GM12864 (cell line): Measurements from ENCODE around the gene HNRNPUL2.
A peak's percentile ranks its signal among the peaks of the same experiment; 100 is the strongest.

ENCODE experiments used
- DNase-seq: peaks from one replicate; pipeline ENCODE4 v3.0.0-alpha.2; 2011; ENCODE audit warnings: low read depth
- H3K4me3 ChIP-seq: 2 replicates; pipeline ENCODE4 v1.5.1; 2011; ENCODE audit warnings: mild to moderate bottlenecking, low read depth, low read length, control low read depth
- CTCF ChIP-seq: IDR thresholded peaks from 2 replicates; pipeline ENCODE4 v1.5.1; 2011; ENCODE audit warnings: low read depth, mild to moderate bottlenecking, moderate library complexity, low read length, control low read depth, inconsistent platforms; ENCODE audit errors: missing control alignments

HNRNPUL2 gene

GRCh38 chr11:62687508-62688396 is 39.5 kb downstream of the HNRNPUL2 start:
- no peak overlapping the region for H3K4me3 ChIP-seq
- no peak for TF ChIP-seq CTCF
- DNase-seq, result no peak

- no peak for TF ChIP-seq CTCF
- no peak for DNase-seq
- no peak overlapping the region for H3K4me3 ChIP-seq
Measured at GRCh38 chr11:62682518-62682917, 44.7 kb downstream of the HNRNPUL2 start.

- H3K4me3 ChIP-seq, result no peak overlapping the region
- peak; percentile 53 for DNase-seq
- TF ChIP-seq CTCF, result peak; percentile 73
Measured at GRCh38 chr11:62680825-62681240, 46.4 kb downstream of the HNRNPUL2 start.

GRCh38 chr11:62678770-62679696 is 48.2 kb downstream of the HNRNPUL2 start, which contains the start of gene UBXN1:
Gene UBXN1 (minus strand): TSS chr11:62679073. CDS start chr11:62678923, 150 bp downstream.
- H3K4me3 ChIP-seq, result peak within 1 kb of the TSS; percentile 79
- TF ChIP-seq CTCF, result no peak
- DNase-seq, result peak; percentile 75

GRCh38 chr11:62678433-62678769 is 48.9 kb downstream of the HNRNPUL2 start:
- TF ChIP-seq CTCF, result no peak
- H3K4me3 ChIP-seq, result peak overlapping the region; percentile 79
- no peak for DNase-seq

GRCh38 chr11:62677714-62678113 is 49.5 kb downstream of the HNRNPUL2 start:
- DNase-seq, result no peak
- TF ChIP-seq CTCF, result no peak
- peak overlapping the region; percentile 79; the same call in 1 of the 2 replicates for H3K4me3 ChIP-seq
